Hematopoietic multipotent progenitor cell treated with erythropoietin and hydrocortisone succinate and interleukin-3 and kit ligand, for 8 days (in vitro differentiated cells): Measurements from ENCODE around the gene S100Z.

Experiments
- DNase-seq: peaks from one replicate; pipeline ENCODE4 v3.0.0-alpha.2; 2015

Gene S100Z

GRCh38 chr5:76954383-76954763, 104.6 kb downstream of the S100Z start:
- DNase-seq: peak; percentile 11

GRCh38 chr5:76956033-76956432, 106.2 kb downstream of the S100Z start:
- DNase-seq: no peak

- peak; percentile 74 for DNase-seq
Measured at GRCh38 chr5:76958991-76959767, 109.4 kb downstream of the S100Z start.

GRCh38 chr5:76960004-76960625, 110.3 kb downstream of the S100Z start:
- DNase-seq: peak; percentile 60

- DNase-seq: no peak
Measured at GRCh38 chr5:76964060-76964459, 114.2 kb downstream of the S100Z start.
